Mucosa of rectum (tissue), 2 donors: Measurements from ENCODE around the gene APPL2.
A peak's percentile ranks its signal among the peaks of the same experiment; 100 is the strongest.

ENCODE experiments used
- H3K27ac ChIP-seq, 2 donors: one replicate each; pipeline ENCODE4 v1.7.0; 2013; ENCODE audit warnings: inconsistent platforms in 2 of 2, low read depth in 2 of 2, low read length in 2 of 2
- H3K27me3 ChIP-seq, 2 donors: one replicate each; pipeline ENCODE4 v1.7.0; 2013; ENCODE audit warnings: low read length in 2 of 2; ENCODE audit not compliant: control insufficient read depth in 2 of 2, insufficient read depth in 2 of 2
- H3K36me3 ChIP-seq, 2 donors: one replicate each; pipeline ENCODE4 v1.7.0; 2013; ENCODE audit warnings: low read length in 2 of 2; ENCODE audit not compliant: control insufficient read depth in 2 of 2, insufficient read depth in 2 of 2
- H3K4me1 ChIP-seq, 2 donors: one replicate each; pipeline ENCODE4 v1.7.0; 2013; ENCODE audit warnings: low read length in 2 of 2, mild to moderate bottlenecking in 1 of 2; ENCODE audit not compliant: control insufficient read depth in 2 of 2, insufficient read depth in 2 of 2
- H3K4me3 ChIP-seq, 2 donors: one replicate each; pipeline ENCODE4 v1.7.0; 2013; ENCODE audit warnings: low read length in 2 of 2
- H3K9ac ChIP-seq, 2 donors: one replicate each; pipeline ENCODE4 v1.7.0; 2013; ENCODE audit warnings: low read length in 2 of 2, low read depth in 1 of 2, mild to moderate bottlenecking in 1 of 2
- H3K9me3 ChIP-seq, 2 donors: one replicate each; pipeline ENCODE4 v1.7.0; 2013; ENCODE audit warnings: low read length in 2 of 2; ENCODE audit not compliant: control insufficient read depth in 2 of 2
- donor health status: healthy.
- donor health status: Normal muscosa, but diverticular disease.

Gene APPL2

GRCh38 chr12:105235732-105236476 lies at the start of gene APPL2:
TSS of gene APPL2 (minus strand) at chr12:105236174. CDS start at chr12:105236012, 162 bp downstream.
- peaks cover 33 to 41% of the 10 kb centered on the region in 2 donors for H3K4me1 ChIP-seq
- H3K9ac ChIP-seq = peak within 1 kb of the TSS; percentile 82 to 95
- H3K27me3 ChIP-seq = no peaks in the 10 kb centered on the region
- peaks cover 0 to 4% of the 10 kb centered on the region in 2 donors for H3K36me3 ChIP-seq
- no peaks in the 10 kb centered on the region for H3K9me3 ChIP-seq
- H3K4me3 ChIP-seq = peak within 1 kb of the TSS; percentile 88 to 96
- peak within 1 kb of the TSS; percentile 94 to 95 for H3K27ac ChIP-seq

- Histone ChIP-seq H3K9me3 (no peaks in the 10 kb centered on the region), H3K4me1 (peaks cover 7 to 8% of the 10 kb centered on the region in 2 donors), H3K36me3 (no peaks in the 10 kb centered on the region), H3K9ac (no peak overlapping the region), H3K4me3 (no peak overlapping the region), H3K27ac (no peak overlapping the region), H3K27me3 (no peaks in the 10 kb centered on the region)
These were observed 49.4 kb upstream of the APPL2 start for GRCh38 chr12:105285378-105285777.

GRCh38 chr12:105281694-105282049 lies 45.7 kb upstream of the APPL2 start:
- Histone ChIP-seq H3K27ac (peak overlapping the region in 1 of 2 donors; percentile 31), H3K9ac (no peak overlapping the region)

DNA sequence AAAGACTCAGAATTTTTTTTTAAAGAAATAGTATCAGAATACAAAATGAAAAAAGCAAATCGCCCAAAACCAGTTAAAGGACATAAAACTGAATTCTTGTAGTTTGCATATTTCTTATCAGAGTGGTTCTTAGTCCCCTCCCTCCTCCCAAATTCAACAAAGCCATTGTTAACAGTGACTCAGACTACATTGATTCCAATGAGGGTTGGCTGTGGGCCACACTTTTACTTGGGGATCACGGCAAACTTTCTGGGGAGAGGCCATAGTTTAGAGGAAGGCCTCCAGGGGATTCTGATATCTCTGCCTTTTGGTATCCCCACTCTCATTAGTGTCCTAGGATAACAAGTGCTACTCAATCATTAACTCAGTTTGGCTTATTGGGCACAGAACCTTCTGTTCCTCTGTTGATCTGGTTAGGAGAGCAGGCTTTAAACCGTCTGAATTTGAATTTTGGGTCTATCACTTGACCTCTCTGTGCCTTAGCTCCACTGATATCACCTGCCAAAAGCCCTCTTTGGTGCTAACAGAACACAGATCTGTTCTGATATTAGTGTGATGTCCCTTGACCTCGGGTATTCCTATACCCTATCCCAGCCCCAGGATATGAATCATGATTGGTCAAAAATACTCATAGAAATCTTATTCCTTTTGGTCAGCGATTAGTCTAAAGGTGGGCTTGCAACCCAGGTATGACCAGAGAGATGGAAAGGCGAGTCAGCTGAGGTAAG lies 45.2 kb upstream of the APPL2 start:
- no peaks in the 10 kb centered on the region for H3K36me3 ChIP-seq
- H3K27me3 ChIP-seq = no peaks in the 10 kb centered on the region
- no peak overlapping the region for H3K9ac ChIP-seq
- H3K9me3 ChIP-seq = no peaks in the 10 kb centered on the region
- peaks cover 7 to 24% of the 10 kb centered on the region in 2 donors for H3K4me1 ChIP-seq
- no peak overlapping the region for H3K4me3 ChIP-seq
- H3K27ac ChIP-seq = peak overlapping the region in 1 of 2 donors; percentile 31

More at GRCh38 chr12:105281694-105282049, 45.7 kb upstream of the APPL2 start:
- H3K4me3 ChIP-seq = no peak overlapping the region
- no peaks in the 10 kb centered on the region for H3K27me3 ChIP-seq
- H3K36me3 ChIP-seq = no peaks in the 10 kb centered on the region
- no peaks in the 10 kb centered on the region for H3K9me3 ChIP-seq
- peaks cover 7 to 24% of the 10 kb centered on the region in 2 donors for H3K4me1 ChIP-seq

DNA sequence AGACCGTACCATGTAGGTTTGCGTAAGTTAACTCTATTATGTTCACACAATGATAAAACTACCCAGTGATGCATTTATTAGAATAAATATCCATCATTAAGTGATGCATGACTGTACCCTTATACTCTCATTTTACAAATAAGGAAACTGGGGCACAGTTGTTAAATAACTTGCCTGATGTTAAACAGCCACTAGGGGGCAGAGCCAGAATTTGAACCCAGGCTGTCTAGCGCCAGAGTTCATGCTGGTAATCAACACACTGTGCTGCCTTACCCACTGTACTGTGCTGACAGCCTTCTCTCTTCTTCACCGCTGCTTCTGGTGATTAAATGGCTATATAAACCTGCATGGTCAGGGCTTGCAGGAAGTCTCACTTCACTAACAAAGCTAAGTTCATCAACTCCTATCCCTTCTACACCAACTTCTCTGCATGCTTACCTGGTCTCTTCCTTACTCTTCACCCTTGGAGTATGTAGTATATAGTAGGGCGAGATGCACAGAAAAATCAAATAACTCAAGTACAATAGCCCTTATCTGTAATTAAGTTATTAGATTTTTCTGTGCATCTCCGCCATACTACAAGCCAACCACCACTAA lies 43.6 kb upstream of the APPL2 start:
- Histone ChIP-seq H3K36me3 (no peaks in the 10 kb centered on the region), H3K4me1 (peaks cover 7 to 24% of the 10 kb centered on the region in 2 donors), H3K27ac (no peak overlapping the region), H3K9ac (no peak overlapping the region), H3K27me3 (no peaks in the 10 kb centered on the region), H3K9me3 (no peaks in the 10 kb centered on the region), H3K4me3 (no peak overlapping the region)

DNA sequence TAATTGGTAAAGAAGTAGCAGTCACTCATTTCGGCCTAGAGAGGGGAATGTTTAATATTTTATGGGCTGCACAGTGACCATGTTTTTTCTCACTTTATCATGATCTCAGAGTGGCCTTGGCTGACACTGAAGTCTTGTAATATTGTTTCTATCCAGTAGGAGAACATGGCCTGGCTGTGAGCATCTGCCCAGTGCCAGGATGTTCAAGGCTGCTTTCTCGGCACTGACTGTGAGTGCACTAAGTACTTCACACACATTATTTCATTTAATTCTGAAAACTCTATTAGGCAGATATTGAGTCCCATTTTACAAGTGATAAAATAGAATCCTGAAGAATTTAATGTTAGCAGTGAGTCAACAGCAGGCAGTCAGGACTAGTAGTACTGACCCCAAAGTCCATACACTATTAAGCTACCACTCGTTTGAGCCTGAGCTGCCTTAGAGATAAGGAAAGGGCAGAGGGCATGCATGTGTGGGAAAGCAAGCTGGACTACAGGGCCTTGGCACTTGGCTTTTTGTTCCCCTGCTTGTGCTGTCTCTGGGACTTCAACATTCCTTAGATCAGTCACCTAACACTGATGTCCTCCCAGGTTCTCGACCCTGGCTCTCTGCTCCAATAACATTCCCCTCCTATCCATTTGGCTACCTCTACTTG lies 42.2 kb upstream of the APPL2 start:
- H3K9me3 ChIP-seq = no peaks in the 10 kb centered on the region
- H3K4me3 ChIP-seq = no peak overlapping the region
- H3K27me3 ChIP-seq = no peaks in the 10 kb centered on the region
- H3K36me3 ChIP-seq = no peaks in the 10 kb centered on the region
- peaks cover 7 to 24% of the 10 kb centered on the region in 2 donors for H3K4me1 ChIP-seq
- peak overlapping the region in 1 of 2 donors; percentile 47 for H3K27ac ChIP-seq
- no peak overlapping the region for H3K9ac ChIP-seq

GRCh38 chr12:105275997-105276733 lies 40.2 kb upstream of the APPL2 start:
- Histone ChIP-seq H3K9ac (no peak overlapping the region), H3K9me3 (no peaks in the 10 kb centered on the region), H3K36me3 (no peaks in the 10 kb centered on the region), H3K4me3 (no peak overlapping the region), H3K27me3 (no peaks in the 10 kb centered on the region), H3K4me1 (peaks cover 3 to 19% of the 10 kb centered on the region in 2 donors), H3K27ac (no peak overlapping the region)

GRCh38 chr12:105274571-105274970 lies 38.6 kb upstream of the APPL2 start:
- Histone ChIP-seq H3K9me3 (no peaks in the 10 kb centered on the region), H3K4me1 (peaks cover 0 to 14% of the 10 kb centered on the region in 2 donors), H3K9ac (no peak overlapping the region), H3K4me3 (no peak overlapping the region), H3K36me3 (no peaks in the 10 kb centered on the region), H3K27me3 (no peaks in the 10 kb centered on the region), H3K27ac (no peak overlapping the region)

- H3K9me3 ChIP-seq = no peaks in the 10 kb centered on the region
- H3K9ac ChIP-seq = no peak overlapping the region
- H3K27me3 ChIP-seq = no peaks in the 10 kb centered on the region
- peaks cover 0 to 9% of the 10 kb centered on the region in 2 donors for H3K4me1 ChIP-seq
- no peak overlapping the region for H3K4me3 ChIP-seq
- no peak overlapping the region for H3K27ac ChIP-seq
- H3K36me3 ChIP-seq = no peaks in the 10 kb centered on the region
These were observed 37.6 kb upstream of the APPL2 start for GRCh38 chr12:105273601-105274000.
